ENCODE results near the gene GFER. TPM values are rescaled to one million over a fixed set of nuclear protein-coding genes. Genes with fewer than 3 reads are reported as not detected.
"Not testable (repeated sequence)": the region's sequence is repeated elsewhere in the genome, so short reads cannot be mapped to it uniquely, and the experiment has no call there.

GFER gene
- polyA plus RNA-seq (2011; rRNA removed) (15.8 and 19.5 TPM in 2 replicates), polyA minus RNA-seq (2011; rRNA and poly(A)+ RNA removed) (8.3 and 10.6 TPM in 2 replicates)

GRCh38 chr16:1983544-1984346 lies at the start of gene GFER:
Gene GFER (plus strand): TSS chr16:1984193. CDS start chr16:1984219, 26 bp downstream.
- ChIA-PET CTCF (interaction anchor here (0.6 to 3.7 kb wide), 4 partner anchors 20 to 157 kb away, joined by 3 to 17 read pairs (median 4); no protein-coding TSS in a partner anchor), POLR2A (interaction anchor here (0.6 to 2.0 kb wide), 6 partner anchors 12 to 272 kb away, joined by 3 to 20 read pairs (median 4); partner anchors contain the start of genes RPS2, TBL3 and TRAF7)
- Histone ChIP-seq H3K4me3 (ENCODE audit: low read depth, low read length) (peak within 1 kb of the TSS; percentile 74), H3K9me3 (ENCODE audit: control insufficient read depth, insufficient read depth, low read length) (peaks cover under 1% of the 10 kb centered on the region; the same call in 1 of the 2 replicates), H3K27ac (ENCODE audit: low read depth, low read length) (no peak within 1 kb of the TSS), H3K27me3 (ENCODE audit: control insufficient read depth, insufficient read depth, low read length) (peaks cover 36% of the 10 kb centered on the region)
- TF ChIP-seq CTCF (IDR thresholded peaks at IDR 0.05; ENCODE audit: low read depth, low read length), result peak; percentile 44
- peak; percentile 72 for DNase-seq (ENCODE audit: low read depth, low spot score)

GRCh38 chr16:1936945-1937479 lies 47.0 kb upstream of the GFER start:
- H3K9me3 ChIP-seq (ENCODE audit: control insufficient read depth, insufficient read depth, low read length), result no peaks in the 10 kb centered on the region
- H3K27me3 ChIP-seq (ENCODE audit: control insufficient read depth, insufficient read depth, low read length), result peaks cover 3% of the 10 kb centered on the region
- H3K4me3 ChIP-seq (ENCODE audit: low read depth, low read length), result no peak overlapping the region
- no peak for TF ChIP-seq CTCF (IDR thresholded peaks at IDR 0.05; ENCODE audit: low read depth, low read length)
- H3K27ac ChIP-seq (ENCODE audit: low read depth, low read length), result no peak overlapping the region
- CTCF ChIA-PET, result no interaction called here
- no peak for DNase-seq (ENCODE audit: low read depth, low spot score)
- POLR2A ChIA-PET, result no interaction called here

- TF ChIP-seq CTCF (IDR thresholded peaks at IDR 0.05; ENCODE audit: low read depth, low read length), result no peak
- no peak for DNase-seq (ENCODE audit: low read depth, low spot score)
- ChIA-PET CTCF (no interaction called here), POLR2A (no interaction called here)
- Histone ChIP-seq H3K27ac (ENCODE audit: low read depth, low read length) (no peak overlapping the region), H3K27me3 (ENCODE audit: control insufficient read depth, insufficient read depth, low read length) (no peaks in the 10 kb centered on the region), H3K9me3 (ENCODE audit: control insufficient read depth, insufficient read depth, low read length) (no peaks in the 10 kb centered on the region), H3K4me3 (ENCODE audit: low read depth, low read length) (no peak overlapping the region)
Observed at GRCh38 chr16:1938316-1938715, 45.7 kb upstream of the GFER start.

GRCh38 chr16:1938910-1939309 lies 45.1 kb upstream of the GFER start:
- ChIA-PET CTCF (no interaction called here), POLR2A (no interaction called here)
- Histone ChIP-seq H3K27me3 (ENCODE audit: control insufficient read depth, insufficient read depth, low read length) (no peaks in the 10 kb centered on the region), H3K27ac (ENCODE audit: low read depth, low read length) (no peak overlapping the region), H3K4me3 (ENCODE audit: low read depth, low read length) (no peak overlapping the region), H3K9me3 (ENCODE audit: control insufficient read depth, insufficient read depth, low read length) (no peaks in the 10 kb centered on the region)
- DNase-seq (ENCODE audit: low read depth, low spot score), result no peak
- no peak for TF ChIP-seq CTCF (IDR thresholded peaks at IDR 0.05; ENCODE audit: low read depth, low read length)

GRCh38 chr16:1939833-1940232 lies 44.2 kb upstream of the GFER start:
- H3K4me3 ChIP-seq (ENCODE audit: low read depth, low read length); POLR2A ChIA-PET; H3K27ac ChIP-seq (ENCODE audit: low read depth, low read length); H3K27me3 ChIP-seq (ENCODE audit: control insufficient read depth, insufficient read depth, low read length); H3K9me3 ChIP-seq (ENCODE audit: control insufficient read depth, insufficient read depth, low read length); DNase-seq (ENCODE audit: low read depth, low spot score); CTCF ChIA-PET: not testable (repeated sequence)

Measured in AG04450 (cell line).